GM12872 (cell line): ENCODE results near the gene PGM2.

Experiments
- CTCF ChIP-seq: IDR thresholded peaks from 3 replicates; pipeline ENCODE4 v1.5.1; 2011; ENCODE audit warnings: low read depth, mild to moderate bottlenecking, low read length, moderate library complexity; ENCODE audit not compliant: insufficient read depth

The PGM2 gene

GRCh38 chr4:37821953-37822605, 4.4 kb upstream of the PGM2 start:
- no peak for TF ChIP-seq CTCF

- TF ChIP-seq CTCF: no peak
These were observed 555 bp upstream of the PGM2 start for GRCh38 chr4:37825968-37826294.

GRCh38 chr4:37827030-37827685, 672 bp downstream of the PGM2 start:
- TF ChIP-seq CTCF: no peak

- no peak for TF ChIP-seq CTCF
These were observed 1.4 kb downstream of the PGM2 start for GRCh38 chr4:37827802-37828321.

- no peak for TF ChIP-seq CTCF
These were observed 2.4 kb downstream of the PGM2 start for GRCh38 chr4:37828843-37829242.

GRCh38 chr4:37830640-37831039, 4.2 kb downstream of the PGM2 start:
- no peak for TF ChIP-seq CTCF

GRCh38 chr4:37835031-37835430, 8.5 kb downstream of the PGM2 start:
- no peak for TF ChIP-seq CTCF
